GM19099 (cell line): Measurements from ENCODE around the gene ACAD10.
A peak's percentile ranks its signal among the peaks of the same experiment; 100 is the strongest.

Source experiments
- POLR2A ChIP-seq: IDR thresholded peaks from 3 replicates; pipeline ENCODE4 v1.6.1; 2011; ENCODE audit warnings: low read depth; ENCODE audit not compliant: insufficient read length; ENCODE audit errors: extremely low read depth

Gene ACAD10

GRCh38 chr12:111685811-111686573 is at the start of gene ACAD10, which contains the start of gene BRAP:
Gene ACAD10, plus strand, starts transcription at chr12:111686053. Its CDS starts 6,657 bp downstream, at chr12:111692710.
Gene BRAP, minus strand, starts transcription at chr12:111685956. Its CDS starts 164 bp downstream, at chr12:111685792.
- peak; percentile 98 for TF ChIP-seq POLR2A

GRCh38 chr12:111636209-111636945 is 49.5 kb upstream of the ACAD10 start:
- TF ChIP-seq POLR2A: no peak

GRCh38 chr12:111638556-111638955 is 47.3 kb upstream of the ACAD10 start:
- no peak for TF ChIP-seq POLR2A

GRCh38 chr12:111640506-111640905 is 45.3 kb upstream of the ACAD10 start:
- TF ChIP-seq POLR2A: no peak

GRCh38 chr12:111642681-111643426 is 43.0 kb upstream of the ACAD10 start:
- no peak for TF ChIP-seq POLR2A

- no peak for TF ChIP-seq POLR2A
Measured at GRCh38 chr12:111643427-111643826, 42.4 kb upstream of the ACAD10 start.

GRCh38 chr12:111645433-111645832 is 40.4 kb upstream of the ACAD10 start:
- TF ChIP-seq POLR2A: no peak

GRCh38 chr12:111650912-111651311 is 34.9 kb upstream of the ACAD10 start:
- TF ChIP-seq POLR2A: no peak

- TF ChIP-seq POLR2A: no peak
Measured at GRCh38 chr12:111653596-111653995, 32.3 kb upstream of the ACAD10 start.

GRCh38 chr12:111655356-111655755 is 30.5 kb upstream of the ACAD10 start:
- TF ChIP-seq POLR2A: no peak

GRCh38 chr12:111656016-111656415 is 29.8 kb upstream of the ACAD10 start:
- no peak for TF ChIP-seq POLR2A

GRCh38 chr12:111664499-111664898 is 21.4 kb upstream of the ACAD10 start:
- no peak for TF ChIP-seq POLR2A

GRCh38 chr12:111664961-111665865 is 20.6 kb upstream of the ACAD10 start:
- TF ChIP-seq POLR2A: no peak

- TF ChIP-seq POLR2A: no peak
Measured at GRCh38 chr12:111672822-111673381, 13.0 kb upstream of the ACAD10 start.
